ENCODE results near the gene KCNH2.
"Not testable (repeated sequence)": the region's sequence is repeated elsewhere in the genome, so short reads cannot be mapped to it uniquely, and the experiment has no call there.

KCNH2 gene

DNA sequence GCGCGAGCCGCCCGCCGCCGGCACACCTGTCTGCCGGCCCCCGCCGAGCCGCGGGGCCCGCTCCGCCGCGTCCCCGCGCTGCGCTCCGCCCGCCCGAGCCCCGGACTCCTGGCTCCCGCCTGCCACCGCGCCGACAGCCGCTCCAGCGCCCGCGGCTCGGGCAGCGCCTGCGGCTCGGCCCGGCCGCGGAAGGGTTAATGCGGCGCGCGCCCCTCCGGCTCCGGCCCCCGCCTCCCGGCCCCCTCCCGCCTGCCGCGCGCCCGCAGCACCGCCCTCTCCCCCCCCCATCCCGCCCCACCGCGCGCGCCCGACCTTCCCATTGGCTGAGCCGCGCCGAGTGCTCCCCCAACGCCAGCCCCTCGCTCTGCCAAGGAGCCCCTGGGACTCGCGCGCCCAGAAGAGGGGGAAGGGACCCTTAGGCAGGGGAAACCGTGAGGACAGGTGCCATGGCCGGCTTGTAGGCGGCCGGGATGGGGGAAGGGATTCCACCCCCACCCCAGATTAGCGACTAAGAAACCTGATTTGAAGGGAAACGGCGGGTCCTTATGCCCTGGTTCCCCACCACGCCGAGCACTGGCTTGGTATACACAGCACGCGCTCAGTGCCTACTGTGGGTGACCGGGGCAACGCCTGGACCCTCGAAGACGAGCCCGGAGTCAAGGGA lies at the start of gene KCNH2:
KCNH2 (minus strand) TSS at position 196 of the 664 bp plus-strand sequence. CDS start 408 bp downstream, outside the sequence.
- DNase-seq = peak; percentile 35

- DNase-seq = not testable (repeated sequence)
Observed at GRCh38 chr7:151027728-151028130, 49.6 kb upstream of the KCNH2 start.

GRCh38 chr7:151026771-151027727 lies 48.9 kb upstream of the KCNH2 start:
- not testable (repeated sequence) for DNase-seq

DNA sequence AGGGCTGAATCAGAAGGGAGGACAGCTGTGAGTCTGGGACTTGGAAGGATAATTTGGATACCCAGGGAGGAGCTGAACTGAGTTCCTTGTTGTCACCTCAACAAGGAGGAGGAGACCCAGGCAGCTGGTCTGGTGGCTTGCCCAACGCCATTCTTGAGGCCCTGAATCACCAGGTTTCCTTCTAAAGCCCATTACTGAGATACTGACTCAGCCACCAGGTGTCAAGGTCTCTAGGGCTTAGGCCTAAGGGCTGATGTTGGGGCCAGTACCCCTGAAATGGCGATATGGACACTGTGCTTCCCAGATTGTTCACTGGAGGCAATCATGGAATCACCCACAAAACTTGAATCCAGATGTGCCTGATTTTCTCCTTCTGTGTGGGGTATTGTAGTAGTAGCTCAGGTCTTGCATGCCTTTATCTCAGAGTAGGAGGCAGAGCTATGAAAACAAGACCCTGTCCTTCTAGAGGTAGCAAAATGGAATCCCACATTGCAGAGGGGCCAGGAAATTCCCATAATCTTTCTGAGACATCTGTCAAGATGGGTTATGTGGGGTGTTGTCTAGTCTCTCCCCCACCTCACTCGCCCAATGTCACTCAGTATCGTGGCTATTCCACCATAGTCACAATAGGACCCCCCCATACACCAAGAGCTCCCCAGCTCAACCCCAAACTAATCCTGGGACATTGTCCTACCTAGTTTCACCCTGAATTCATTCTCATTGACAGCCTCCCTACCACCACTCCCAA lies 48.0 kb upstream of the KCNH2 start:
- no peak for DNase-seq

GRCh38 chr7:151024435-151025056 lies 46.4 kb upstream of the KCNH2 start, which contains the start of gene ATG9B:
Gene ATG9B (minus strand): TSS chr7:151024494. CDS start chr7:151024423, 71 bp downstream.
- no peak for DNase-seq

- DNase-seq = no peak
Observed at GRCh38 chr7:151023232-151023631, 45.1 kb upstream of the KCNH2 start.

- no peak for DNase-seq
Observed at GRCh38 chr7:151020231-151020630, 42.1 kb upstream of the KCNH2 start.

DNA sequence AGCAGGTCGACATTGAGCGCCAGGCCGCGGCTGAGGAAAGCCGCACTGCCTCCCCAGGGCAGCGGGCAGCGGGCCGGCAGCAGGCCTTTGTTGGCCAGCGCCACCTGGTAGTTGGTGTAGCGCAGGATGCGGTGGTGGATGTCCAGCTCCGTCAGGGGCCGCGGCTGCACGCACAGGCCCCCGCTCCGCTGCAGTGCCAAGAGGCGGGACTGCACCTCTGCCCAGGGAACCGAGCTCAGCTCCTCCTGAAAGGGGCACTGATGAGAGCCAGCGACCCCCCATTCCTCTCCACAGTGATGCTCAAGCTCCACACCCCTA lies 41.0 kb upstream of the KCNH2 start:
- no peak for DNase-seq

DNA sequence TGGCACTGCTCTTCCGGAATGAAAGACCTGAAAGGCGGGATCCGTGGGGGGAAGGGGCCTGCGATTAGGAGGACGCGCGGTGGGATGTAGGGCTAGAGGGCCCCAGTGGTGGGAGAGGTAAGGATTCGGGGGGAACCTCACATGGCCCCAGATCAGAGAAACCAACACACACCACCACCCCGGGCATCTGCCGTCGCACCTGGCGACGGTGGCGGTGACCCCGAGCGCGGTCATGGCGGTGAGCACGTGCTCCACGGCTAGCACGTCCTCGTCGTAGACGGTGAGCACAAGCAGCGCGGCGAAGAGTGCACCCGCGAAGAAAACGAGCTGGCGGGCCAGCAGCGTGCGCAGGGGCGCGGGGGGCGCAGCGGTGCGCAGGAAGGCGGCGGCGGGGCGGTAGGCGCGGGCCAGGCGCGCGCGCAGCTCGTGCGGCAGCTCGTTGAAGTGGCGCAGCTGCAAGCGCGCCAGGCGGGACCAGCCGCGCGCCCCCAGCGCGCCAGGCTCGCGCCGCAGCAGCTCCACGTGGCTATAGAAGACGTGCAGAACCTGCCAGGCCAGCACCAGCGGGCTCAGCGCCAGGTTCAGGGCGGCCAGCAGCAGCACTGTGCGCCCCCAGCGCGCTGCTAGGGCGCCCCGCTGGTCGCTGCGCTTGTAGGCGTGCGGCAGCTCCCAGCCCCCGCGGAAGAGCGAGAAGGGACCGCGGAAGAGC lies 40.5 kb upstream of the KCNH2 start:
- DNase-seq = peak; percentile 61

- peak; percentile 86 for DNase-seq
Observed at GRCh38 chr7:151017953-151018420, 39.9 kb upstream of the KCNH2 start.

GRCh38 chr7:151017370-151017952 lies 39.3 kb upstream of the KCNH2 start:
- no peak for DNase-seq

GRCh38 chr7:151016942-151017341 lies 38.8 kb upstream of the KCNH2 start:
- DNase-seq = no peak

GRCh38 chr7:151016505-151016904 lies 38.4 kb upstream of the KCNH2 start:
- no peak for DNase-seq

GRCh38 chr7:151015967-151016366 lies 37.8 kb upstream of the KCNH2 start:
- no peak for DNase-seq

DNA sequence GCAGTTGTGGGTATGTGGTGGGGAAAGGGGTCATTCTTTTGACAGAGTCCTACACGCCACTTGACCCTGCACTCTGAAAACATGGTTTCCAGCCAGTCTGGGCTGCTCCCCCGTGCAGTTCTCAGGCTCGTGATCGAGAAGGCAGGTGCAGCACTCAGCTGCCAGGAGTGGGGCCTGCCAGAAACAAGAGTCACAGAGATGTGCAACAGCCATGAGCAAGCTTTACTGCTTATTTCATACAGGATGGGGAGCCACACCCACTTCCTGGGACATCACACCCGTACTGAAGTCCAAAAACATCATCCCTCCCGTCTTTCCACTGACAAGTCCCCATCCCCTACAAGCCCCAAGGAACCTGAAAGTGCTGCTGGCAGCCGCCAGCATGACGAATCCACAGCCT lies 36.8 kb upstream of the KCNH2 start:
- DNase-seq = peak; percentile 40

DNA sequence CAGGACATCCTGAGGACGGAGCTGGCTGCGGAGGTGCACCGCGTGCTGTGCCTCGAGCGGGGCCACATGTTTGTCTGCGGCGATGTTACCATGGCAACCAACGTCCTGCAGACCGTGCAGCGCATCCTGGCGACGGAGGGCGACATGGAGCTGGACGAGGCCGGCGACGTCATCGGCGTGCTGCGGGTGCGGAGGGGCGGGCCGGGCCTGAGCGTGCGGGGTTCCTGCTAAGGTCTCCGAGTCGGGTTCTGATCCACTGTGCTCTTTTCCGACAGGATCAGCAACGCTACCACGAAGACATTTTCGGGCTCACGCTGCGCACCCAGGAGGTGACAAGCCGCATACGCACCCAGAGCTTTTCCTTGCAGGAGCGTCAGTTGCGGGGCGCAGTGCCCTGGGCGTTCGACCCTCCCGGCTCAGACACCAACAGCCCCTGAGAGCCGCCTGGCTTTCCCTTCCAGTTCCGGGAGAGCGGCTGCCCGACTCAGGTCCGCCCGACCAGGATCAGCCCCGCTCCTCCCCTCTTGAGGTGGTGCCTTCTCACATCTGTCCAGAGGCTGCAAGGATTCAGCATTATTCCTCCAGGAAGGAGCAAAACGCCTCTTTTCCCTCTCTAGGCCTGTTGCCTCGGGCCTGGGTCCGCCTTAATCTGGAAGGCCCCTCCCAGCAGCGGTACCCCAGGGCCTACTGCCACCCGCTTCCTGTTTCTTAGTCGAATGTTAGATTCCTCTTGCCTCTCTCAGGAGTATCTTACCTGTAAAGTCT lies 35.8 kb upstream of the KCNH2 start:
- DNase-seq = peak; percentile 82

- no peak for DNase-seq
Observed at GRCh38 chr7:151013356-151013732, 35.2 kb upstream of the KCNH2 start.

- no peak for DNase-seq
Observed at GRCh38 chr7:151012911-151013347, 34.8 kb upstream of the KCNH2 start.

- no peak for DNase-seq
Observed at GRCh38 chr7:151012031-151012692, 34.0 kb upstream of the KCNH2 start.

GRCh38 chr7:151011616-151012015 lies 33.5 kb upstream of the KCNH2 start:
- DNase-seq = not testable (repeated sequence)

Measured in activated naive CD4-positive, alpha-beta T cell treated with anti-CD3 and anti-CD28 coated beads, Interleukin-2, amount 50 U/mL, for 16 hours (primary cell).